Mesenteric fat pad (tissue), 1 donor: Measurements from ENCODE around the gene LHX4. TPM values are rescaled to one million over a fixed set of nuclear protein-coding genes. Genes with fewer than 3 reads are reported as not detected.

ENCODE experiments used
- DNase-seq: peaks from one replicate; pipeline ENCODE4 v3.0.0-alpha.2; 2020; ENCODE audit warnings: low spot score
- total RNA-seq: library from RNA; stranded (reverse); fragmentation: NEBNext Ultra II Directional; extraction: Animal tissue kit (Norgen Biotek cat#: 25700); gene quantifications from one replicate; pipeline ENCODE4 v1.2.1, GENCODE V29; 2021
- donor health status: DM: yes; HTN: yes; CAD: no.

The LHX4 gene
- total RNA-seq, 1 donor from 2014 or later: 0.06 TPM

DNA sequence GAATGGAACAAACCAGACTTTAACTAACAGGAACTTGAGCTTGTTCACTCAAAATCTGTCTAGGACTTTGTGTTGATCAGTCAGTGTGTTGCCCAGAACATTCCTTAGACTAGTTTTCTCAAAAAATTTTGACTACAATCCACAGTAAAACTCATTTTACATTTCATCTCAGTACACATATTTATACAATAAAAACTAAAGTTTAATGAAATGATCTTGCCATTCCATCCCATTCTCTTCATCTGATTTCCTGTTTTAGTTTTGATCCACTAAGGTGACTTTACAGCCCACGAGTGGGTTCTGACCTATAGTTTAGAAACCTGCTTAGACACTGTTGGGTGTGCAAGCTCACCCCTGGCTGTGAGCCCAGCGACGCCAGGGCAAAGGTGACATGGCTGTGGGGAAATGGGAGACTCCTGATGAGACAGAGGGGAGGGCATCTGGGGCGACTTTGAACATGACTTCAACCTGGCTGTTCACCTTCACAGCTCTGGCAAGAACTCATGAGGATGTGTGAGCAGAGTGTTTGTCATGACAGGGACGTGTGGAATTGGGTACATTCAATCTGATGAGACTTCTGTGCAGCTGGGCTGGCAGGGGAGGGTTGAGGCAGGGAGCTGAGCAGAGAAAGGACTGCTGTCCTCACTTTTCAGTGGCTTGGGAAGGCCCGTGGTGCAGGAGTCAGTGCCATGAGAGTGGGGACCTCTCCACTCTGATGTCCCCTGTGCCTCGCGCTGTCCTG lies 40.6 kb downstream of the LHX4 start:
- no peak for DNase-seq

DNA sequence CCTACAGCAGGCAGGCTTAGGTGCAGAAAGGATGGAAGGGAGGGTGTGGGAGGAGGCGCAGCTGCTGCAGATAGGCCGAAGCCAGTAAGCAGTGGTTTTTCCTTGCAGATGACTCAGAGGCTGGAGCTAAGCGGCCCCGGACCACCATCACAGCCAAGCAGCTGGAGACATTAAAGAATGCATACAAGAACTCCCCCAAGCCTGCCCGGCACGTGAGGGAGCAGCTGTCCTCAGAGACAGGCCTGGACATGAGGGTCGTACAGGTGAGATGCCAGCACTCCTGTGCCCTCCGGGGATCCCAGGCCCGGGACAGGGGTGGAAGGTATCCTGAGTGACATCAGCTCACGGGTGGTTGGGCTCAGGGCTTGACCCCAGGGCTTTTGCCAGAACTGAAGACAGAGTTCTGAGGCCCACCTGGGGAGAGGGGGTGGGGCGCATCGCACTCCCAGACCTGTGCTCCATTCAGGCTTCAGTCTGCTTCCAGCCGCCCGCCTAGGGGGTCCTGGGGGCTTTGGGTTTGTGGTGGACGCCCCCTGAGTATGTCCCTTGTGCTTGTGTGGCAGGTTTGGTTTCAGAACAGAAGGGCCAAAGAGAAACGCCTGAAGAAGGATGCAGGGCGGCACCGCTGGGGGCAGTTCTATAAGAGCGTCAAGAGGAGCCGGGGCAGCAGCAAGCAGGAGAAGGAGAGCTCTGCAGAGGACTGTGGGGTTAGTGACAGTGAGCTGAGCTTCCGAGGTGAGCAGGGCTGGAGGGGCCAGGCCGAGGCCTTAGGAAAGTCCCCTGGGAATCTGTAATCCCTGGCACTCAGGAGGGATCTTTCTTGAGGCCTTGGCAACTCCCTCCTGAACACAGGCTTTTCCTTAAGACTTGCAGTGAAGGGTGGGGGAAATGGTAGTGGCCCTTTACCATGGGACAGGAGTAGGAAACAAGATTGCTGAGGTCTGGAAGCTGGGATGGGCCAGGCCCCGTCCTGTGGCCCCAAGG lies 41.5 kb downstream of the LHX4 start:
- no peak for DNase-seq

DNA sequence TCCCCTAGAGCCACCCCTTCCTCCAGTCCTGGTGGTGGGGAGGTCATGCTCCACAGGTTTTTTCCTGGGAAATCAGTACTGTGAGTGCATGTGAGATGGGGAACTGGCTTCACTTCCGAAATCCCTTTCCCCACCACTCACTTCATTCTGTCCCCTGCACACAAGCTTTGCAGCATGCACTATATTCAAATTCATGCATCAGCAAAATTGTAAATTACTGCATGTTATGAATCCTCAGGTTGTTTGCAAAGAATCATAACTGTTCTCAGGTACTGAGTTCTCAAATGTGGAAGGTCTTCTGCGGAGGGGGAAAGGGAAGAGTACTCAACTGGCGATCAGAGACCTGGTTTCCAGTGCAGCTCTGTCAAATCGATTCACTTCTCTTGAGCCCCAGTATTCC lies 42.3 kb downstream of the LHX4 start:
- no peak for DNase-seq

DNA sequence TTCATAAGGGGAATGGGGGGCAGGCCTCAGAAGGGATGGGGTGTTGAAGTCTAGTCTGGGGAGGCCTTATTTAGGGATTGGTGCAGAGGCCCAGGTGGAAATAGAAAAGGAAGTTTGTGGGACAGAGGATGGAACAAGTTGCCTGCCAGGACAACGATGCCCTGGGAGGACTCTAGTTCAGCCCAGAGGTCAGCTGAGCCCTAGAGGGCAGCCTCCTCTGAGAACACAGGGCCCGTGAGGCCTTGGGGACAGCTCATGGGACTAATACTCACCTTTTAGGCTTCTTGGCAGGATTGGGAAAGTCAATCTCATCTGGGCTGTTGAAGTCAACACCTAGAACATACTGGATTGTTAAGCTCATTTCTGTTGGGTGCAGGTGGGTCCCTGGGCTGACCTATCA lies 43.0 kb downstream of the LHX4 start:
- no peak for DNase-seq

DNA sequence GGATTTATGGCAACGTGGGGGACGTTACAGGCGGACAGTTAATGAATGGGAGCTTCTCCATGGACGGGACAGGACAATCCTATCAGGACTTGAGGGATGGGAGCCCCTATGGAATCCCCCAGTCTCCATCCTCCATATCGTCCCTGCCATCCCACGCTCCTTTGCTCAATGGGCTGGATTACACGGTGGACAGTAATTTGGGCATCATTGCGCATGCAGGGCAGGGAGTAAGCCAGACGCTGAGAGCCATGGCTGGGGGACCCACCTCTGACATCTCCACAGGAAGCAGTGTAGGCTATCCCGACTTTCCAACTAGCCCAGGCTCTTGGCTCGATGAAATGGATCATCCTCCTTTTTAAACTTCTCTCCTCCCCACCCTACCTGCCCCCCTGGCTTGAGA lies 44.2 kb downstream of the LHX4 start:
- DNase-seq: no peak

DNA sequence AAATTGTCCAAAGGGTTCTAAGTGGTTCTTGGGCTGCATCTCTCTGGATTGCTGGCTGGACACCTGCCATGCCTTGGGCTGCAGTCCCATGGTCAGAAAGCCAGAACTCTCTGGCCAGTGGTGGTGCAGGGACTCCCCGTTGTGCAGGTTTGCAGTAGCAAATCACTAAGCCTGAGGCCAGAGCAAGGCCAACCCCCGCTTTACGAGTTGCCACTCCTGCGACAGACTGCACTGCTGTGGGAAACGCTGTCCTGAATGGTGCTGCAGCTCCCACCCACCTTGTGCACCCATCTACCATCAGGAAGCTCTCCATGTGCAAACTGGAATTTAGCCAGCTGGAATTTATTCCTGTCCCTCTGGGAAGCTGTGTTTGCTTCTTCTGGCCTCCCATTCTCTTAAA lies 45.7 kb downstream of the LHX4 start:
- no peak for DNase-seq

DNA sequence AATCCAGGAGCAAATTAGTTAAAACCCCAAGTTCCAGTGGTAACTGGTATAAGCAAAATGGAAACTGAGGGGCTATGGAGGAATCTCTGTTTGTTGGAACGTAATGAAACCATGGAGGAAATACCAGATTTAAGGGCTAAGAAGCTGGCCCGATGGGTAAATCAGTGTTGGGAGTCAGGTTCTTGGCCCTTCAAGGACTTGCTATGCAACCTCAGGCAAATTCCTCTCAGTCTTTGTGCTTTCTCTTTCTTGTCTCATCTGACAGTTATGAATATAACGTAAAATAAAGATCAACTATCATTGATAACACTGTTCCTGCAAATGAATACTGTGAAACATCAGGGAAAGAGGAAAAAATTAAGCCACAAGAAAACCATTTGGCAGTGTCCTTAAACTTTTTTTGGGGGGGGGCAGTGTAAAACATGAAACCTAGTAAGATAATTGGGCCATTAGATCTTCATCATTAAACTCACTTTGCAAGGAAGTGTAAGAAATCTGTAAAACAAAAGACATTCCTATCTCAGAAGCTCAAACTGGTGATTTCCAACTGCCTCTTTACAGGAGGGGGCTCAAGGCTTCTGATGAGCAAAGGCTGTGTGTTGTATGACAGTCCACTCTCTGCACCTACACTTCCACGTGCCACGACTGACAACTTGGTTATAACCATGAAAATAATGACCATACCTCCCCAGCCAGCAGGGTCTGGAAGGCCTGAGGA lies 47.6 kb downstream of the LHX4 start:
- DNase-seq: no peak

DNA sequence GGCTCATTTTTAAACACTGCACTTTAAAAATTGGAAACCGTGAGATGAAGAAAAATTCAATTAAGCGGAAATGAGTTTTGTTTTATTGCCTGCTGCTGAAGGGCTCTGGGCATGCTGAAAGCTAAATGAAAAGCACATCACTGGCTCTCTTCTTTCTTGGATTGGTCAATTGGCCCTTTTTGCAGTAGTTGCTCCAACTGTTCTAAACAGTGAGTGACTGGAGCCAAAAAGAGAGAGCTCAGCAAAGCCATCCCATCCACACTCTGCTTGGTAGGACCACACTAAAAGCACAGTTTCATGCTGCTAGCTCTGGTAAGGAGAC lies 48.1 kb downstream of the LHX4 start:
- no peak for DNase-seq

DNA sequence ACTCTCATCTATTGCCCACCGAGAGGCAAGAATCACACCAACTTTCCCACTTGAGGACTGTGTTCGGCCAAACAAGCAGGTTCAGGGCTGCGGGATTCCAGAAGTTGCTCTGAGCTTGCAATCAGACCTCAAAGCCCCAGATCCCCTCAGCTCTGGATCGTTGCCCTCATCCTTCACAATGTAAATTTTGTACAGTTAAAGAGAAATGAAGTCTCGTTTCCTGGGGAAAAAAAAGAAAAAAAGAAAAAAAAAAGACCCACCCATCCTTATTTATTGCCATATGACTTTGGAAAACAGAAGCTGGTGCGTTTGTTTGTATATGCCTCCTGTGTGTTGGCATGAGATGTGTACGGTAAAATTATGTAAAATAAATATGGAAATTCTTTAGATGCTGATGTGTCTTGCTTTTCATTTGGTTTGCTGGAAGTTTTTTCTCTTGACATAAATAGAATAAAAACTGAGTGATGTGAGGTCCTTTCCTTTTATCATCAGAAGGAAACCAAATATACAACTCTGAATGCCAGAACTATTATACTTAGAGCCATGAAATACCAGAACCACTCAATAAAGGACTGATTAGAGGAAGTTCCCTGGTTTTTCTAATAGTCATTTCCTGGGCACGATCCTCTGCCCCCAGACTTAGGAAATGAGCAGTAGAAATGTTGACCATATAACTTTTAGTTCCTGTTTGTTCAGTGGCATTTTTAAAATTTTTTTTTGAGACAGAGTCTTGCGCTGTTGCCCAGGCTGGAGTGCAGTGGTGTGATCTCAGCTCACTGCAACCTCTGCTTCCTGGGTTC lies 48.7 kb downstream of the LHX4 start:
- DNase-seq: no peak

DNA sequence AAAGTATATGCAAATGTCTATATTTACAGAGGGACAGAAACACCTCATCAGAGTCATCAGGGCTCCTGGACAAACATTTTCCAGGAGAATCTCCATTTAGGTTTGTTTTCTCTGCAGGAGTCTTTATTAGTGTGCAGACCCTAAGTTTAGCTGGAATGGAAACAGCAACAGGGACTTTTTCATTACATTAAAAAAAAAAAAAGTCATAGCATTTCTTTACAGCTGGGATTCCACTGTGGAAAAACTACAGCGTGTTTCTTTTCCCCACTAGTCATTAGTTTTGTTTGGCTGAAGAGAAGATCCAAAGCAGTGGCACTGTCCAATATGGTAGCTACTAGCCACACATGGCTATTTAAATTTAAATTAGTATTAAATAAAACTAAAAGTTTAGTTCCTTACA lies 49.6 kb downstream of the LHX4 start:
- no peak for DNase-seq

DNA sequence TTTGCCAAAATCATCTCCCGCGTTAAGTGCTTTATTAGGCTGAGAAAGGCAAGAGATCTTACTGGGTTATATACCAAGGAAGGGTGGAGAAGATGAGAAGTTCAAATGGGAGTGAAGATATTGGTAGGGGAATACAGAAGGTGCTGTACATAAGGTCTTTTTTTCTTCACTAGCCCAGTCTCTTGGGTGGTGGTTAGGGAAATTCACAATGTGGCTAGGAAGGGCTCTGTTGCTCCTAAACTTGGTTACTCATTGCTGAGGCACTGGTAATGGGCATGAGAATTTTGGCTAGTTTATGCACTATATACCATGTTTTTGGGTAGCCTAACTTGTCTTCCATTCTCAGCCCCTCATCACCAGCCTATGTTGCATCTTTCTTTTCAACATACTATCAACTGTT lies 50.6 kb downstream of the LHX4 start:
- no peak for DNase-seq

DNA sequence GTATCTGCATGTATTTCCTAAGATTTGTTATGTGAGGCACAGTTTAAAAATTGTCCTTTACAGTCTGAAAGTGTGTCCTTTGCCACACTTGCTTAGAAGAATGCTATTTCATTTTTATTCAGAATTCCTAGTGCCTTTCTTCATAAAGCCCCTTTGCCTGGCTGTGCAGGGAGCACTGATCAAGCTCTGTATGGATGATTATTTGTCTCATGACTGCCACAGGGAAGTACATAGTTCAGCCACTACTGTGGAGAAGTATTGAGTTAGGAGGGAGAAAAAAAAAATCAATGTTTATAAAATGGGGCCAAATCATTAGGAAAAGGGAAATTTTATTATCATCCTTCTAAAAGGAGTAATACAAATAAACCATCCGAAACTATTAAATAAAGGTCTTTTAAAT lies 51.4 kb downstream of the LHX4 start:
- DNase-seq: no peak

DNA sequence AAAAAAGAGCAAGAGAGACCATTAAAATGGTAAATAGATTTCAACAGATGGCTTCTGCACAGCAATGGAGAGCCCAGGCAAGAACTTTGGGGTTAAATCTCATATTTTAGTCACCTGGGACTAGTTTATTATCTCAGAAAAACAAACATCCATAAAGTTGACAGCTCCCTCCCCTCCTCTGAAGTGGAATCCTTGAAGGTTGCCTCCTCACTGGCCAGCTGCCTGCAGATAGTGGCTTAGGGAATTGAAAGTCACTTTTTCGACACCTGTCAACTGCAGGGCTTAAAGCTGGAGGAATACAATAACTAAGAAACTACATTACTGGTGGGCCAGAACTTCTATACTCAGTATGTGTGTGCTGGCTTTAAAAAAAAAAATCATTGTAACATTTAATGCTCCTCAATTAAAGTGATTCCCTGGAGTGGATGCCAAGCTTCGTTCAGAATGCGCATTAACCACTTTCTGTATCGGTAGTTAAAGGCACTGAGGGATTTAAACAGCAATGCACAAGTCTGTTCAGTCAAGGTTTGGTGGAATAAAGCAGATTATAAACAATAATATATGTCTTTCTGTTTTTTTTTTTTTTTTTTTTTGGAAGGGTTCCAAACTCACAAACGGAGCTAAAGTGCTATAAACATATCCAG lies 52.5 kb downstream of the LHX4 start:
- no peak for DNase-seq

DNA sequence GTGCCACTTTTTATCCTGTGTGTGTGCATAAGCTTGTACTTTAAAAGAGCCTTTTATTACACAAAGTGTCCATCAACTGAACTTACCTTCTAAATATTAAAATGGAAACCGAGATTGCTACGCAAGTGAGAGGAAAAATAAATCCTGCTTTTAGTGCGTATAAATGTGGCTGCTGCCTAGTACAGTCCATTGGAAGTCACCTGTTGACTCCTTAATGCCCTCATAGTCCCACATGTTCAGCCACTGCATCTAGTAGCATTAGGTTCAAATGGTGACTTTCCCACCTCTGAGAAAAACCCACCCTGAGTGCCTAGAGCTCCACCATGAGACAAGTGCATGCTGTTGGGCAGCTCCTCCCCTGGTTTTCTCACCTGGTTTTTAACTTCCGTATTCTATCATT lies 53.0 kb downstream of the LHX4 start:
- no peak for DNase-seq

DNA sequence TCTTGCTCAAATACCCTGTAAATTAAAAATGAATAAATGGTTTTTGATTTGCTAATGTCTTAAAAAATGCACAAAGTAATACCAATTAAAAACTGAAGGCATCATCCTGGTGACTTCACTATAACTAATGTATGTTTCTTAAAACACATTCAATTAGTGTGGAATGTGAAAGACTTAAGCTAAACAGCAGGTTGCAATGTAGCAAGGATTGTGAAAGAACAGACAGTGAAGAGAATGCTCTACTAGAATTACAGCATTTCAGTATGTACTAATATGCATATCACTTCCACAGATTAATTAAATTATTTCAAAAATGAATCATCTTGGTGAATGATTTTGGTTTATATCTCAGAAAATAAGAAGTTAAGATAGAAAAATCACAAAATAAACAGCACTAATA lies 56.4 kb downstream of the LHX4 start:
- DNase-seq: no peak

DNA sequence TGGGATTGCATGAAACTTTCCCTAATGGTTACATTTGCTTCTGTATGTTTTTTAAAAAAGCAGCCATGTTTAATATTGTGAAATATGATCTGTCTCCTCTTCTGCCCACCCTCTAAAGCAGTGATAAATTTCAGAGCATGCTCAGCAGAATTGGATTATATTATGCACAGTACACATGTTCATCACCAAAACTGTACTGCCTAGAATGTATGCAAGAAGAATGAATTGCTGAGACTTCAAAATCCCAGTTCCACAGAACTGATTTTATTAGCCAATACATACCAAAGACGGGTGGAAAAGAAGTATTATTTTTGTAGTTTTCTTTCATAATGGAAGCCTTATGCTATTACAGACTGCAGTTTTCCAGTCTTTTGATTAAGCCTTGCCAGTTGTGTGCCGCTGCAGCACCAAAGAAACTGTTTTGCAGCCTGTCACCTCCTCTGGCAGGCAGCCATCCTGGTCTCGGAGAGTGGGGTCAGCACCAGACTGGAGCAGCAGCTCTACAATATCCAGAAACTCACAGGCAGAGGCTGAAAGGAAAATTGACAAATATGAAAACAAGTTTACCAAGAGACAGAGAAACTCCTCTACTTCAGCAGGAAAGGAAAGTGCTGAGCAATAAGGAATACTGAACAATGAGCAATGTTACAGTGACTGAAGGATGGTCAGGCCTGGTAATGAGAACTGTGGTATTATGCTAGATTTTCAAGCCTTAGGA lies 58.1 kb downstream of the LHX4 start:
- no peak for DNase-seq

DNA sequence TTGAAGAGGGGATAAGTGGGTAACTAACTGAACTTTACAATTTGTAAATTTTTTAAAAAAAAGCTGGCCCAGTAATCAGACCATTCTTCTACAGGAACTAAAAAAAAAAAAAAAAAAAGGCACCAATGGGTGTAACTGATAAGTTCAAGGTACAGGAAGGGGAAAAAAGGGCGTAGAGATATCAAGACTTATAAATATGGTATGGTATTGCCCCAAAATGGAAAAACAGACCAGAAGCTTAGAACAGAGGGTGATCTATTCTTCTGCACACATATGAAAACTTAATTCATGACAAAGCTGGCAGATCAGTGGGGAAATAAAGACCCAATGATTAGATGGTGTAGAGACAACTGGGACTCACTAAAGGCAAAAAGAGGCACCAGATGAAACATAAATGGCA lies 58.9 kb downstream of the LHX4 start:
- no peak for DNase-seq

DNA sequence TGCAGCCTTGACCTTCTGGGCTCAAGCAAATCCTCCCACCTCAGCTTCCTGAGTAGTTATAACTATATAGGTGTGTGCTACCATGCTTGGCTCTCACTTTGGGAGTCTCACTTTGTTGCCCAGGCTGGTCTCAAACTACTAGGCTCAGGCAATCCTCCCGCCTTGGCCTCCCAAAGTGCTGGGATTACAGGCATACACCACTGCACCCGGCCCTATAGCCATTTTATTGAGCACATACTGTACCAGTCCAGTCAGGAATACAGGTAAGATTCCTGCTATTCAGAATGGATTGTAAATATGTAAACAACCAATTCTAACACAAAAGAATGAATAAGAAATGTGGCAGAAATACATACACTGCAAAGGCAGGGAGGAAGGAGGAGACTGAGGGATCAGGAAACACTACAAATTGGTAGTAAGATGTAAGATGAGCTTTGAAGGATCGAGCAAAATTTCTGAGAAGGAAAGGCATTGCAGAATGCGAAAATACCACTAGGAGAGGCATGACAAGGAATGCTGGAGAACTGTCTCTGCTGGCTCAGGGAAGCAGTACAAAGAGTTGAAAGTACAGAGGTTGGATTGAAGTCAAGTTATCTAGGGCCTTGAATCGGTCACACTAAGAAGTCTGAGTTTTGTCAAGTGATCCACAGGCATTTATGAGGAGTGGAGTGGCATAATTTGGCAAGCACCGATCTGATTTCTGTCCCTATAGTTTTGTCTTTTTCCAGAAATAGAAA lies 60.4 kb downstream of the LHX4 start:
- no peak for DNase-seq

DNA sequence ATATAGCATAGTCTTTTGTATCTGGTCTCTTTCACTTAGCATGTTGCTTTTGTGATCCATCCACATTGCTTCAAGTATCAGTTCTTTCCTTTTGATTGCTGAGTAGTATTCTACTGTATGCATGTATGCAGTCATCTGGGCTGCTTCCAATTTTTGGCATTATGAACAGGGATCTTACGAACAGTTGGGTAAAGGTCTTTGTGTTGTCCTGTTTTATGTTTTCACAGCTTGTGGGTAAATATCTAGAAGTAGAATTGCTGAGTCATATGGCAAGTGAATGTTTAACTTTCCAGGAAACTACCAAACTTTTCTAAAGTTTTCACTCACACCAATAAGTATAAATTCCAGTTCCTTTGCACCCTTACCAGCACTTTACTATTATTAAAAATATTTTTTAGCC lies 60.9 kb downstream of the LHX4 start:
- no peak for DNase-seq
